OCI-LY7 (cell line): Measurements from ENCODE around the gene DIP2C.

Experiments
- CTCF ChIP-seq: fragments of 200-600 bp; sonication (generic); conservative IDR thresholded peaks from 2 replicates; pipeline ENCODE4 v1.5.1; 2014; ENCODE audit warnings: mild to moderate bottlenecking, antibody characterized with exemption, low read length, moderate library complexity, mixed read lengths
- EZH2phosphoT487 ChIP-seq: fragments of 200-600 bp; sonication (generic); IDR thresholded peaks from 2 replicates; pipeline ENCODE4 v1.6.1; 2018; ENCODE audit warnings: low read depth, borderline replicate concordance, mild to moderate bottlenecking, mixed run types, antibody characterized with exemption, low read length, moderate library complexity, mixed read lengths

- TF ChIP-seq CTCF: no peak
- TF ChIP-seq EZH2phosphoT487: no peak
Measured at GRCh38 chr10:629186-629998, 60.1 kb downstream of the DIP2C start.
